Measurements from ENCODE around the gene IGFBP6.
"Not testable (repeated sequence)": the region's sequence is repeated elsewhere in the genome, so short reads cannot be mapped to it uniquely, and the experiment has no call there.

IGFBP6 gene

GRCh38 chr12:53071591-53072551, 25.6 kb upstream of the IGFBP6 start:
- DNase-seq, result peak; percentile 36

- DNase-seq, result peak; percentile 22
Measured at GRCh38 chr12:53073881-53074280, 23.6 kb upstream of the IGFBP6 start.

GRCh38 chr12:53074283-53074998, 23.0 kb upstream of the IGFBP6 start:
- peak; percentile 45 for DNase-seq

GRCh38 chr12:53074999-53075370, 22.5 kb upstream of the IGFBP6 start:
- peak; percentile 30 for DNase-seq

- peak; percentile 25 for DNase-seq
Measured at GRCh38 chr12:53076461-53076860, 21.0 kb upstream of the IGFBP6 start.

GRCh38 chr12:53077030-53077429, 20.4 kb upstream of the IGFBP6 start:
- DNase-seq, result no peak

GRCh38 chr12:53078425-53079225, 18.8 kb upstream of the IGFBP6 start:
- no peak for DNase-seq

GRCh38 chr12:53079226-53080117, 18.0 kb upstream of the IGFBP6 start, which contains the start of gene SPRYD3:
Gene SPRYD3 (minus strand): TSS chr12:53079390. CDS start chr12:53079333, 57 bp downstream.
- peak; percentile 98 for DNase-seq

GRCh38 chr12:53082637-53083175, 14.8 kb upstream of the IGFBP6 start:
- DNase-seq, result no peak

- no peak for DNase-seq
Measured at GRCh38 chr12:53086361-53086760, 11.1 kb upstream of the IGFBP6 start.

- DNase-seq, result no peak
Measured at GRCh38 chr12:53090105-53090504, 7.4 kb upstream of the IGFBP6 start.

- no peak for DNase-seq
Measured at GRCh38 chr12:53090554-53090953, 6.9 kb upstream of the IGFBP6 start.

GRCh38 chr12:53091756-53092155, 5.7 kb upstream of the IGFBP6 start:
- DNase-seq, result no peak

GRCh38 chr12:53093777-53094393, 3.6 kb upstream of the IGFBP6 start:
- DNase-seq, result no peak

GRCh38 chr12:53094394-53094787, 3.1 kb upstream of the IGFBP6 start:
- DNase-seq, result no peak

GRCh38 chr12:53094796-53095595, 2.5 kb upstream of the IGFBP6 start:
- DNase-seq, result peak; percentile 24

GRCh38 chr12:53095596-53095895, 1.9 kb upstream of the IGFBP6 start:
- not testable (repeated sequence) for DNase-seq

GRCh38 chr12:53096089-53096741, 1.3 kb upstream of the IGFBP6 start:
- peak; percentile 53 for DNase-seq

- DNase-seq, result peak; percentile 44
Measured at GRCh38 chr12:53096759-53097158, 708 bp upstream of the IGFBP6 start.

- DNase-seq, result peak; percentile 33
Measured at GRCh38 chr12:53097207-53097563, 282 bp upstream of the IGFBP6 start.
